Measurements from ENCODE around the gene CRIM1. TPM values are rescaled to one million over a fixed set of nuclear protein-coding genes. Genes with fewer than 3 reads are reported as not detected.

The CRIM1 gene
- total and polyA plus RNA-seq, 2 experiments from 2014 or later = 10.5 to 36.4 TPM

DNA sequence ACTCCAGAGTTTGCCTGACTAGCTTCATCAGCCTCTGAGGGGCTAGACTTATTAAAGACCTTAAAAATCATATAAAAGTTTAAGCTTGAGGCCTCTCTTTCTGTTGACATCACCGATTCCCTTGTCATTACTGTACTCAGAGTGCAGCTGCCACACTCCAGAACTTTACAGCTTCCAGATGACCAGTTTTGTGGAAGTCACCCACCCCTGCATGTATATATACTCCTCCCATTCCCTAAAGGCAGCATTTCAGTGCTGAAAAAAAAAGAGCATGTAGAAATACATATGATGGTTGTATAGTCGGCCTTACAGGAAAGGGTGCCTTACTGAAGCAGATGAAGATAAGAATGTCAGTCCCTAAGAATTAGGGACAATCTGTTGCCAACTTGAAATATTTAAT, 125.1 kb downstream of the CRIM1 start:
- TF ChIP-seq CREB1 (CRISPR knock-in tag; IDR thresholded peaks at IDR 0.05; ENCODE audit: low read depth) = no peak
- TF ChIP-seq EZH2 (IDR thresholded peaks at IDR 0.05; ENCODE audit: low read depth, unreplicated experiment) = no peak
- ATAC-seq = no peak
- peaks cover 18% of the 10 kb centered on the region for H3K4me1 Mint-ChIP-seq
- Histone ChIP-seq H3K27me3 (ENCODE audit: insufficient read depth) (no peaks in the 10 kb centered on the region), H2AFZ (no peak overlapping the region), H3K79me2 (replicated peaks; ENCODE audit: insufficient read depth) (peaks cover 6% of the 10 kb centered on the region; the same call in 1 of the 2 replicates), H3K9me2 (ENCODE audit: insufficient read depth) (no peaks in the 10 kb centered on the region), H4K20me1 (replicated peaks; ENCODE audit: insufficient read depth) (no peaks in the 10 kb centered on the region), H3K4me3 (no peak overlapping the region), H3K36me3 (ENCODE audit: insufficient read depth) (peaks cover 37% of the 10 kb centered on the region), H3K4me2 (no peak overlapping the region), H3F3A (replicated peaks; ENCODE audit: low read depth) (no peaks in the 10 kb centered on the region), H3K4me1 (ENCODE audit: insufficient read depth) (peaks cover 15% of the 10 kb centered on the region), H3K27ac (ENCODE audit: low read depth) (no peak overlapping the region)
- H3K27ac Mint-ChIP-seq = no peak overlapping the region
- H3K9me3 Mint-ChIP-seq = peaks cover 4% of the 10 kb centered on the region; the same call in 2 of the 3 replicates
- H3K4me3 Mint-ChIP-seq = no peak overlapping the region
- H3K36me3 Mint-ChIP-seq (ENCODE audit: low read depth) = peaks cover 77% of the 10 kb centered on the region
- no peak for DNase-seq (ENCODE audit: low spot score)
- H3K27me3 Mint-ChIP-seq (ENCODE audit: insufficient read depth, low read depth, poor library complexity) = peaks cover 1% of the 10 kb centered on the region

- ATAC-seq (no peak), DNase-seq (ENCODE audit: low spot score) (no peak)
- no peaks in the 10 kb centered on the region for H3K9me3 Mint-ChIP-seq
- Histone ChIP-seq H3K4me2 (no peak overlapping the region), H3K4me3 (no peak overlapping the region), H3K27ac (ENCODE audit: low read depth) (no peak overlapping the region; the same call in 1 of the 2 replicates), H3K4me1 (ENCODE audit: insufficient read depth) (peaks cover 24% of the 10 kb centered on the region), H3K36me3 (ENCODE audit: insufficient read depth) (peaks cover 35% of the 10 kb centered on the region), H3K27me3 (ENCODE audit: insufficient read depth) (no peaks in the 10 kb centered on the region), H3K9me2 (ENCODE audit: insufficient read depth) (no peaks in the 10 kb centered on the region), H3F3A (replicated peaks; ENCODE audit: low read depth) (no peaks in the 10 kb centered on the region), H2AFZ (no peak overlapping the region), H3K79me2 (replicated peaks; ENCODE audit: insufficient read depth) (no peaks in the 10 kb centered on the region; the same call in 1 of the 2 replicates), H4K20me1 (replicated peaks; ENCODE audit: insufficient read depth) (no peaks in the 10 kb centered on the region)
- H3K27me3 Mint-ChIP-seq (ENCODE audit: insufficient read depth, low read depth, poor library complexity) = peaks cover 1% of the 10 kb centered on the region
- H3K4me1 Mint-ChIP-seq = peaks cover 24% of the 10 kb centered on the region
- H3K4me3 Mint-ChIP-seq = no peak overlapping the region
- peaks cover 66% of the 10 kb centered on the region for H3K36me3 Mint-ChIP-seq (ENCODE audit: low read depth)
- no peak overlapping the region; the same call in 1 of the 2 replicates for H3K27ac Mint-ChIP-seq
- TF ChIP-seq ZNF114 (CRISPR knock-in tag; IDR thresholded peaks at IDR 0.05) (no peak), CREB1 (CRISPR knock-in tag; IDR thresholded peaks at IDR 0.05; ENCODE audit: low read depth) (no peak), NANOG (IDR thresholded peaks at IDR 0.05; ENCODE audit: borderline replicate concordance) (no peak), JUNB (IDR thresholded peaks at IDR 0.05; ENCODE audit: unreplicated experiment) (no peak), STAT1 (IDR thresholded peaks at IDR 0.05; ENCODE audit: unreplicated experiment) (no peak), POLR2AphosphoS5 (IDR thresholded peaks at IDR 0.05; ENCODE audit: low read depth) (no peak), EZH2 (IDR thresholded peaks at IDR 0.05; ENCODE audit: low read depth, unreplicated experiment) (no peak), EZH2phosphoT487 (IDR thresholded peaks at IDR 0.05; ENCODE audit: unreplicated experiment) (no peak)
- TF ChIP-seq, protein P1, sequence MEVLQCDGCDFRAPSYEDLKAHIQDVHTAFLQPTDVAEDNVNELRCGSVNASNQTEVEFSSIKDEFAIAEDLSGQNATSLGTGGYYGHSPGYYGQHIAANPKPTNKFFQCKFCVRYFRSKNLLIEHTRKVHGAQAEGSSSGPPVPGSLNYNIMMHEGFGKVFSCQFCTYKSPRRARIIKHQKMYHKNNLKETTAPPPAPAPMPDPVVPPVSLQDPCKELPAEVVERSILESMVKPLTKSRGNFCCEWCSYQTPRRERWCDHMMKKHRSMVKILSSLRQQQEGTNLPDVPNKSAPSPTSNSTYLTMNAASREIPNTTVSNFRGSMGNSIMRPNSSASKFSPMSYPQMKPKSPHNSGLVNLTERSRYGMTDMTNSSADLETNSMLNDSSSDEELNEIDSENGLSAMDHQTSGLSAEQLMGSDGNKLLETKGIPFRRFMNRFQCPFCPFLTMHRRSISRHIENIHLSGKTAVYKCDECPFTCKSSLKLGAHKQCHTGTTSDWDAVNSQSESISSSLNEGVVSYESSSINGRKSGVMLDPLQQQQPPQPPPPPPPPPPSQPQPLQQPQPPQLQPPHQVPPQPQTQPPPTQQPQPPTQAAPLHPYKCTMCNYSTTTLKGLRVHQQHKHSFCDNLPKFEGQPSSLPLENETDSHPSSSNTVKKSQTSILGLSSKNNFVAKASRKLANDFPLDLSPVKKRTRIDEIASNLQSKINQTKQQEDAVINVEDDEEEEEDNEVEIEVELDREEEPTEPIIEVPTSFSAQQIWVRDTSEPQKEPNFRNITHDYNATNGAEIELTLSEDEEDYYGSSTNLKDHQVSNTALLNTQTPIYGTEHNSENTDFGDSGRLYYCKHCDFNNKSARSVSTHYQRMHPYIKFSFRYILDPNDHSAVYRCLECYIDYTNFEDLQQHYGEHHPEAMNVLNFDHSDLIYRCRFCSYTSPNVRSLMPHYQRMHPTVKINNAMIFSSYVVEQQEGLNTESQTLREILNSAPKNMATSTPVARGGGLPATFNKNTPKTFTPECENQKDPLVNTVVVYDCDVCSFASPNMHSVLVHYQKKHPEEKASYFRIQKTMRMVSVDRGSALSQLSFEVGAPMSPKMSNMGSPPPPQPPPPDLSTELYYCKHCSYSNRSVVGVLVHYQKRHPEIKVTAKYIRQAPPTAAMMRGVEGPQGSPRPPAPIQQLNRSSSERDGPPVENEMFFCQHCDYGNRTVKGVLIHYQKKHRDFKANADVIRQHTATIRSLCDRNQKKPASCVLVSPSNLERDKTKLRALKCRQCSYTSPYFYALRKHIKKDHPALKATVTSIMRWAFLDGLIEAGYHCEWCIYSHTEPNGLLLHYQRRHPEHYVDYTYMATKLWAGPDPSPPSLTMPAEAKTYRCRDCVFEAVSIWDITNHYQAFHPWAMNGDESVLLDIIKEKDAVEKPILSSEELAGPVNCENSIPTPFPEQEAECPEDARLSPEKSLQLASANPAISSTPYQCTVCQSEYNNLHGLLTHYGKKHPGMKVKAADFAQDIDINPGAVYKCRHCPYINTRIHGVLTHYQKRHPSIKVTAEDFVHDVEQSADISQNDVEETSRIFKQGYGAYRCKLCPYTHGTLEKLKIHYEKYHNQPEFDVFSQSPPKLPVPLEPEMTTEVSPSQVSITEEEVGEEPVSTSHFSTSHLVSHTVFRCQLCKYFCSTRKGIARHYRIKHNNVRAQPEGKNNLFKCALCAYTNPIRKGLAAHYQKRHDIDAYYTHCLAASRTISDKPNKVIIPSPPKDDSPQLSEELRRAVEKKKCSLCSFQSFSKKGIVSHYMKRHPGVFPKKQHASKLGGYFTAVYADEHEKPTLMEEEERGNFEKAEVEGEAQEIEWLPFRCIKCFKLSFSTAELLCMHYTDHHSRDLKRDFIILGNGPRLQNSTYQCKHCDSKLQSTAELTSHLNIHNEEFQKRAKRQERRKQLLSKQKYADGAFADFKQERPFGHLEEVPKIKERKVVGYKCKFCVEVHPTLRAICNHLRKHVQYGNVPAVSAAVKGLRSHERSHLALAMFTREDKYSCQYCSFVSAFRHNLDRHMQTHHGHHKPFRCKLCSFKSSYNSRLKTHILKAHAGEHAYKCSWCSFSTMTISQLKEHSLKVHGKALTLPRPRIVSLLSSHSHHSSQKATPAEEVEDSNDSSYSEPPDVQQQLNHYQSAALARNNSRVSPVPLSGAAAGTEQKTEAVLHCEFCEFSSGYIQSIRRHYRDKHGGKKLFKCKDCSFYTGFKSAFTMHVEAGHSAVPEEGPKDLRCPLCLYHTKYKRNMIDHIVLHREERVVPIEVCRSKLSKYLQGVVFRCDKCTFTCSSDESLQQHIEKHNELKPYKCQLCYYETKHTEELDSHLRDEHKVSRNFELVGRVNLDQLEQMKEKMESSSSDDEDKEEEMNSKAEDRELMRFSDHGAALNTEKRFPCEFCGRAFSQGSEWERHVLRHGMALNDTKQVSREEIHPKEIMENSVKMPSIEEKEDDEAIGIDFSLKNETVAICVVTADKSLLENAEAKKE (CRISPR knock-in tag; IDR thresholded peaks at IDR 0.05) = no peak
- TF ChIP-seq, protein P2, sequence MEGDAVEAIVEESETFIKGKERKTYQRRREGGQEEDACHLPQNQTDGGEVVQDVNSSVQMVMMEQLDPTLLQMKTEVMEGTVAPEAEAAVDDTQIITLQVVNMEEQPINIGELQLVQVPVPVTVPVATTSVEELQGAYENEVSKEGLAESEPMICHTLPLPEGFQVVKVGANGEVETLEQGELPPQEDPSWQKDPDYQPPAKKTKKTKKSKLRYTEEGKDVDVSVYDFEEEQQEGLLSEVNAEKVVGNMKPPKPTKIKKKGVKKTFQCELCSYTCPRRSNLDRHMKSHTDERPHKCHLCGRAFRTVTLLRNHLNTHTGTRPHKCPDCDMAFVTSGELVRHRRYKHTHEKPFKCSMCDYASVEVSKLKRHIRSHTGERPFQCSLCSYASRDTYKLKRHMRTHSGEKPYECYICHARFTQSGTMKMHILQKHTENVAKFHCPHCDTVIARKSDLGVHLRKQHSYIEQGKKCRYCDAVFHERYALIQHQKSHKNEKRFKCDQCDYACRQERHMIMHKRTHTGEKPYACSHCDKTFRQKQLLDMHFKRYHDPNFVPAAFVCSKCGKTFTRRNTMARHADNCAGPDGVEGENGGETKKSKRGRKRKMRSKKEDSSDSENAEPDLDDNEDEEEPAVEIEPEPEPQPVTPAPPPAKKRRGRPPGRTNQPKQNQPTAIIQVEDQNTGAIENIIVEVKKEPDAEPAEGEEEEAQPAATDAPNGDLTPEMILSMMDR (conservative IDR thresholded peaks at IDR 0.05; ENCODE audit: low read depth in 2 of 2) = no peak
- TF ChIP-seq, protein P3, sequence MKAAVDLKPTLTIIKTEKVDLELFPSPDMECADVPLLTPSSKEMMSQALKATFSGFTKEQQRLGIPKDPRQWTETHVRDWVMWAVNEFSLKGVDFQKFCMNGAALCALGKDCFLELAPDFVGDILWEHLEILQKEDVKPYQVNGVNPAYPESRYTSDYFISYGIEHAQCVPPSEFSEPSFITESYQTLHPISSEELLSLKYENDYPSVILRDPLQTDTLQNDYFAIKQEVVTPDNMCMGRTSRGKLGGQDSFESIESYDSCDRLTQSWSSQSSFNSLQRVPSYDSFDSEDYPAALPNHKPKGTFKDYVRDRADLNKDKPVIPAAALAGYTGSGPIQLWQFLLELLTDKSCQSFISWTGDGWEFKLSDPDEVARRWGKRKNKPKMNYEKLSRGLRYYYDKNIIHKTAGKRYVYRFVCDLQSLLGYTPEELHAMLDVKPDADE (IDR thresholded peaks at IDR 0.05) = no peak
Measured at GRCh38 chr2:36481709-36482108, 126.1 kb downstream of the CRIM1 start.
